RWPE1 (cell line): ENCODE data around the gene PIGX.

Experiments
- CTCF ChIA-PET: fragments of 350-600 bp; sonication (Branson Sonifier 250); formaldehyde crosslinking; extraction: SDS; loops from one replicate; lab custom pipeline; 2021; lab: Yijun Ruan, JAX
- POLR2A ChIA-PET: fragments of 400-600 bp; formaldehyde crosslinking; extraction: SDS; loops from one replicate; lab custom pipeline; 2020; ENCODE audit warnings: antibody characterized with exemption; ENCODE audit not compliant: low non-redundant PET; lab: Yijun Ruan, JAX
- DNase-seq: peaks from one replicate; pipeline ENCODE4 v3.0.0; 2012; ENCODE audit warnings: low spot score
- H3K27ac ChIP-seq: fragments of 450-650 bp; 2 replicates; pipeline ENCODE4 v1.5.1; 2017
- TF ChIP-seq, protein P1 (sequence below): fragments of 450-650 bp; conservative IDR thresholded peaks from 2 replicates; pipeline ENCODE4 v1.5.1; 2017; ENCODE audit warnings: low read depth, mild to moderate bottlenecking

Gene PIGX

DNA sequence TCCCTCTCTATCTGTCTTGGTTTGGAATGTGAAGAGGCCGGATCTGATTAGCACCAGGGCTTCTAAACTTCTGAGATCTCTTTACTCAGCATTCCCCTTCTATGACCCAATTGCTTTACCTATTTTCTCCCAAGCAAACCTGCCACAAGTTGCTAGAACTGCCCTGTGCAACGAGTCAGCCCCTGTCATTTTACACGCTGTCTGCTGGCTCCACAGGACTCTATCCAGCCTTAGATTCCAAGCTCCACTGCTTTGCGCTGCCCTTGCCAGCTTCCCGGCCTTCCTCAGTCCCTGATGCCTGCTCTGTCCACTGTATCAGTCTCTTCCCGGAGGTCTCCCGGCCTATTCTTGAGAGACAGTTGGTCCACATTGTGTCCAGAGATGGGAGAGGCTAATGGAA lies 12.4 kb upstream of the PIGX start:
- no peak overlapping the region for H3K27ac ChIP-seq
- POLR2A ChIA-PET, result no interaction called here
- DNase-seq, result no peak
- CTCF ChIA-PET, result no interaction called here
- TF ChIP-seq, protein P1, sequence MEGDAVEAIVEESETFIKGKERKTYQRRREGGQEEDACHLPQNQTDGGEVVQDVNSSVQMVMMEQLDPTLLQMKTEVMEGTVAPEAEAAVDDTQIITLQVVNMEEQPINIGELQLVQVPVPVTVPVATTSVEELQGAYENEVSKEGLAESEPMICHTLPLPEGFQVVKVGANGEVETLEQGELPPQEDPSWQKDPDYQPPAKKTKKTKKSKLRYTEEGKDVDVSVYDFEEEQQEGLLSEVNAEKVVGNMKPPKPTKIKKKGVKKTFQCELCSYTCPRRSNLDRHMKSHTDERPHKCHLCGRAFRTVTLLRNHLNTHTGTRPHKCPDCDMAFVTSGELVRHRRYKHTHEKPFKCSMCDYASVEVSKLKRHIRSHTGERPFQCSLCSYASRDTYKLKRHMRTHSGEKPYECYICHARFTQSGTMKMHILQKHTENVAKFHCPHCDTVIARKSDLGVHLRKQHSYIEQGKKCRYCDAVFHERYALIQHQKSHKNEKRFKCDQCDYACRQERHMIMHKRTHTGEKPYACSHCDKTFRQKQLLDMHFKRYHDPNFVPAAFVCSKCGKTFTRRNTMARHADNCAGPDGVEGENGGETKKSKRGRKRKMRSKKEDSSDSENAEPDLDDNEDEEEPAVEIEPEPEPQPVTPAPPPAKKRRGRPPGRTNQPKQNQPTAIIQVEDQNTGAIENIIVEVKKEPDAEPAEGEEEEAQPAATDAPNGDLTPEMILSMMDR, result no peak

DNA sequence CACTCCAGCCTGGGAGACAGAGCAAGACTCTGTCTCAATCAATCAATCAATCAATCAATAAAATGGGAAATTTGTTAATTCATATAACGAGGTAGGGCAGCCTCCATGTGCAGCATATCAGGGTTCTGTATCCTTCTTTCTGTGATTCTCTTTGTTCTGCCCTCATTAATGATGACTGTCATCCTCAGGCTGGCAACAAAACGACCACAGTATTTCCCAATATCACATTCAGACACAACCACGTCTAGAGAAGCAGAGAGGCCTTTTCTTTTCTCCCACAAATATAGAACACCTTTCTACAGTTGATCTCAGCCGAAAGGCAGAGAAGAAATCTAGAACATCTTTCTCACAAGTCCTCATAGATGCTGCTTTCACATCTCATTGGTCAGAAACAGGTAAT lies 11.4 kb upstream of the PIGX start:
- POLR2A ChIA-PET, result no interaction called here

DNA sequence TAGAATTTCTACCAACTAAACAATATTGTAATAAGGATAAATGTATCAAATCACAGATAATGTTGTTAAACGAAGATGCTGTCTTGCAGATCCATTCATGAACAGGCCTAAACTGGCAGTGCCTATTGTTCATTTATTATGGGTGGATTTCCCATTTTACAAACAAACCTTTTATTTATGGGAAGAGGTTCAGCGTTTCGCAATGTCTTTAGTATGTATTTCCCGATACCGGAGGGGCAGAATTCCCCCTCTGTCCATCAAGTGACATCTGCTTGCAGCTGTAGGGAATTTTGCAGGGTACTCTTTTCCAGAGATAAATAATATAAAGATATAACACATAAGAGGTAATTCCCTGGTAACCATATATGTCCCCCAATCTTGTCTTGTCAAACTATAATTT lies 5.8 kb upstream of the PIGX start:
- H3K27ac ChIP-seq, result no peak overlapping the region
- DNase-seq, result no peak
- TF ChIP-seq, protein P1, result no peak
- ChIA-PET POLR2A (no interaction called here), CTCF (interaction anchor here (0.6 kb wide), 1 partner anchor 19 kb away, joined by 6 read pairs; no protein-coding TSS in a partner anchor)

More for the DNA sequence above, 11.4 kb upstream of the PIGX start:
- no peak for DNase-seq
- no peak overlapping the region for H3K27ac ChIP-seq
- TF ChIP-seq, protein P1, result no peak
- CTCF ChIA-PET, result no interaction called here

DNA sequence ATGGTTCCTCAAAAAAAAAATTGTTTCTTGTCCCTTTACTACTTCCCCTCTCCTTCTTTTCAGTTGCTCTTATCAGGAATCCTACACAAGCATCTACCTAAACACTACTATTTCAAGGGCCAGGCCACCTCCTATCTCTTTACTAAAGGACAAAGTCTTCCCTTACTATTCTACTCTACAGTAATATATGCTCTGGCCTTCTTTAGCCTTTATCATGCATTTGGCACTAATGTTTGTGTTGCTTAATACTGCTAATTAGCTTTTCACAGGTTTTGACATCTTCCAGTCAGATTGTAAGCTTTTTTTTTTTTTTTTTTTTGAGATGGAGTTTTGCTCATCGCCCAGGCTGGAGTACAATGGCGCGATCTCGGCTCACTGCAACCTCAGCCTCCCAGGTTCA lies 5.4 kb upstream of the PIGX start:
- POLR2A ChIA-PET, result no interaction called here

DNA sequence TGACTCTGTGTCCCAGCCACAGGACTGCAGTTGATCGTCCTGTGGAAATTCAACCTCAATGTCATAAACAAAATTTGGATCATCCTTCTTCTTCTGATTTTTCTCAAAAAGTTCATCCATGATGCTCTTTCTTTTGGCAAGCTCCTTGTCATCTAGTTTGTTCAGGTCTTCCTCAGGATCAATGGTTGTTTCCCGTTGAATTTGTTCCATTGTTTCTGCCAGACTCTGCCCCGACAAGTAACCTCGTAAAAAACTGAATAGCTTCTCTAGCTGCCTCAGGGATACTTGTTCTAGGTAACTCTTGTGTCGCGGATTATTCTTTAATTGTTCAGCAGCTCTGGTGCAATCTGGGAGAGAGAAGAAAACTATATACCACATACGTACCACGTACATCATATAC lies 4.6 kb upstream of the PIGX start:
- H3K27ac ChIP-seq, result no peak overlapping the region
- TF ChIP-seq, protein P1, result no peak
- ChIA-PET CTCF (interaction anchor here (0.5 to 1.1 kb wide), 3 partner anchors 14 to 113 kb away, joined by 3 to 5 read pairs (median 4); no protein-coding TSS in a partner anchor), POLR2A (no interaction called here)
- DNase-seq, result no peak

More for the DNA sequence above, 5.4 kb upstream of the PIGX start:
- H3K27ac ChIP-seq, result no peak overlapping the region
- CTCF ChIA-PET, result interaction anchor here (0.6 kb wide), 1 partner anchor 20 kb away, joined by 6 read pairs; no protein-coding TSS in a partner anchor
- TF ChIP-seq, protein P1, result no peak
- DNase-seq, result no peak

DNA sequence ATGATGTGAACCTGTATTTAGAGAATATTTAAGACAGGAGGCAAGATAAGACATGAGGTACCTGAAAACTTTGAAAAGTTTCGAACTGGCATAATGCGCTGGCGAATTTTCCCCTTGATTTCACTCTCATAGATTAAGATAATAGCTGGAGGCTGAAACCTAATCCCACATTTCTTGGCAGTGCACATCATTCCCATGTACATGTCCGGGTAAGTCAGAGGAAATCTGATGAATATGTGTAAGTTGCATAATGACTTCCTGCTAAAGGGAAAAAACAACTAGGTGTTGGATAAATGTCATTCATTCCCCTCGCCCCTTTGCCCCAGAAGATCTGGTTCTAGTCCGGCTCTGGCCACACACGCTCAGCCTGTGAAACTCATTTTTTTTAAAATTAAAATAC lies 3.7 kb upstream of the PIGX start:
- POLR2A ChIA-PET, result no interaction called here
- peak; percentile 40 for DNase-seq
- TF ChIP-seq, protein P1, result no peak
- CTCF ChIA-PET, result interaction anchor here (1.1 kb wide), 2 partner anchors 15 to 99 kb away, joined by 3 to 5 read pairs; no protein-coding TSS in a partner anchor
- no peak overlapping the region; the same call in 1 of the 2 replicates for H3K27ac ChIP-seq
